ENCODE measurements around the gene TRIM5.

DNA sequence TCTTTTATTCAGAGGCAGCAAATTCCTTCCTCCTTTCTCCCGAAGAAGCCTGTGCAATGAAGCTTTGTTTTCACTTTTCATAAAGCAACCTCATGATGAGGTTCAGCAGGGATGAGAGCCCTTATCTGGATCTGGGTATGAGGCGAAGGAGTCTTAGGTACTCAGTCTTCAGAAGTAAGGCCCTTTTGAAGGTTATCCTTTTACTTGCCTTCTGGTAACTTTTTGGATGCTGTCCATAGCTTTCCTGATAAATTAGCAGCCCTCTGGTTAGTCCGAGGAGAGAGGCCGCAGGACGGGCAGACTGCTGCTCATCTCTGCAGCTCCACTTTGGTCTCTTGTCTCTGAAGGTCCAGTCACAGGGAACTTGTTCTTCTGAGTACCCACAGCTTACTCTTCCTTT lies 5.9 kb upstream of the TRIM5 start:
- TF ChIP-seq, protein P1, sequence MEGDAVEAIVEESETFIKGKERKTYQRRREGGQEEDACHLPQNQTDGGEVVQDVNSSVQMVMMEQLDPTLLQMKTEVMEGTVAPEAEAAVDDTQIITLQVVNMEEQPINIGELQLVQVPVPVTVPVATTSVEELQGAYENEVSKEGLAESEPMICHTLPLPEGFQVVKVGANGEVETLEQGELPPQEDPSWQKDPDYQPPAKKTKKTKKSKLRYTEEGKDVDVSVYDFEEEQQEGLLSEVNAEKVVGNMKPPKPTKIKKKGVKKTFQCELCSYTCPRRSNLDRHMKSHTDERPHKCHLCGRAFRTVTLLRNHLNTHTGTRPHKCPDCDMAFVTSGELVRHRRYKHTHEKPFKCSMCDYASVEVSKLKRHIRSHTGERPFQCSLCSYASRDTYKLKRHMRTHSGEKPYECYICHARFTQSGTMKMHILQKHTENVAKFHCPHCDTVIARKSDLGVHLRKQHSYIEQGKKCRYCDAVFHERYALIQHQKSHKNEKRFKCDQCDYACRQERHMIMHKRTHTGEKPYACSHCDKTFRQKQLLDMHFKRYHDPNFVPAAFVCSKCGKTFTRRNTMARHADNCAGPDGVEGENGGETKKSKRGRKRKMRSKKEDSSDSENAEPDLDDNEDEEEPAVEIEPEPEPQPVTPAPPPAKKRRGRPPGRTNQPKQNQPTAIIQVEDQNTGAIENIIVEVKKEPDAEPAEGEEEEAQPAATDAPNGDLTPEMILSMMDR (IDR thresholded peaks at IDR 0.05), result no peak
- TF ChIP-seq POLR2A (IDR thresholded peaks at IDR 0.05), result no peak
